Middle frontal gyrus (tissue), 1 donor: ENCODE measurements around the gene RAB6A.
"Not testable (repeated sequence)": the region's sequence is repeated elsewhere in the genome, so short reads cannot be mapped to it uniquely, and the experiment has no call there.

Source experiments
- DNase-seq: peaks from one replicate; pipeline ENCODE4 v3.0.0-alpha.2; 2015; ENCODE audit warnings: low spot score; ENCODE audit errors: extremely low spot score

Gene RAB6A

DNA sequence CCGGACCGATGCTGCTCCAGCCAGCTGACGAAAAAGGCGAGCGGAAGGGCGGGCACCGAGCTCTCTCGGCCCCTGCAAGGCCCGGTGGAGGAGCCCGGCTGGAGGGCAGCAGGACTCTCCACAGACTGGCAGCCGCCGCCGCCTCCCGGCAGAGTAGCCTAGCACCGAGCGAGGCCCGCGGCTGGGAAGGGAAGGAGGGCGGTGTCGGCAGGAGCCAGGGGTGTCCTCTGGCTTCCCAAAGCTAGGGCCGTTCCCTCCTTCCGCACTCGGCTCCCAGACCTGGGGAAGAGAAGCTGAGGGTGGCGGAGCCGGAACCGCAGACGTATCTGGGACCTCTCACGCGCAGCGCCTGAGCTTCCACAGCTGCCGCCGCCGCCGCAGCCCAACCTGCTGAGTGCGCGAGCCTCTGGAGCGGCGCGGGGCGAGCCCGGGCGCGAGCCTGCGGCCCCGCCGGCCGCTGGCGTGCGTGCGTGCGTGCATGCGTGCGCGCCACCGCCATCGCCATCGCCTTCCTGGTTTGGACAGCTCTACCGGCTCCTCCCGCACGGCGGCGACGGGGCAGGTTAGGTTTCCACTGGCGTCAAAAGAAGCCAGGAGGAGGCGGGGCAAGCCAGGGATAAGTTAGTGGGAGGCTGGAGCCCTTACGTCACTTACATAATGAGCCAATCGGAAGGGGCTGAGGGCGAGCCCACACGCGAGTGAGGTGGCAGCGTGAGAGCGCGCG is at the start of gene RAB6A:
TSS of gene RAB6A (minus strand) at position 396 of the 724 bp plus-strand sequence. CDS start 439 bp downstream, outside the sequence.
- peak; percentile 99 for DNase-seq

DNA sequence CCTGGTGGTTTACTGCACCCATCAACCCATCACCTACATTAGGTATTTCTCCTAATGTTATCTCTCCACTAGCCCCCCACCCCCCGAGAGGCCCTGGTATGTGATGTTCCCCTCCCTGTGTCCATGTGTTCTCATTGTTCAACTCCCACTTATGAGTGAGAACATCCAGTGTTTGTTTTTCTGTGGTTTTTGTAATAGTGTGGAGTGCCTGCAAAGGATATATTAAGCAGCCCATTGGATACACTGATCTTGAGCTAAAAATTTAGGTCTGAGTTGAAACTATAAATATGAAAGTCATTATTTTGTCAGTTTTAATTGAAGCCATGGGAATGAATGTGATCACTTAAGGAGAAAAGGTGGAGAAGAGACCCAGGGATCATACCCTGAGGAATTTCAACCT is 49.8 kb upstream of the RAB6A start:
- no peak for DNase-seq

DNA sequence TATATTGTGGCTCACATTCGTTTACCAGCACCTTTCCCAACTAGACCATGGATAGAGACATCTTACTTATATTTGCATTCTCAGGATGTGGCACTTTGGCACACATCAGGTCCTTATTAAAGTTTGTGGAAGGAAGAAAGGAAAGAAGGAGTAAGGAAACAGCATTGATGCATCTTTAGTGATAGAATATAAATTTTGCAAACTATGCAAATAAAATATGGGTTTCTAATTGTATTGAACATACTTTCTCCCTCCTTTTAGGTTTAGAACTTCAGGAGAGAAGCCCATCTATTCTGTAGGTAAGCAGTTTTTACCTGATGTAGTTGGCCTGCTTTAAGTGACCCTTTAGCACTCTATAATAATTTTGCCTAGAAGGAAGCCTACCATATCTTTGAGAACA is 47.2 kb upstream of the RAB6A start:
- no peak for DNase-seq

DNA sequence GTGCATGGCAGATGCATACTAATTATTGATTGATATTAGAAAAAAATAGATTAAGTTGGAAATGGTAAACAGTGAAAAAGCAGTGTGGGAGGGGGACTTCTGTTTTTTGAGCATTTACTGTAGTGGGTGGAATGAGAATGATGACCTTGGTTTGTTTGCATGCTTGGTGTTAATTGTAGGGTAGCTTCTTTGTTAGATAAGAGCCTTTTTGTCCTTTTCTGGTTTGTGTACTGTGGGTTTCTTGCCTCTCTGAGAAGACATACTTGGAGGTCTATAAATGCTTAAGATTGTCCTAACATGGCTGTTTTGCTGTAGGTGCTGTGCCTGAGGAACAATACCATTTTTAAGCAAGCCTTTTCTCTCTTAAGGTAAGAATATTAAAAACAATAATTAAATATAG is 43.8 kb upstream of the RAB6A start:
- no peak for DNase-seq

DNA sequence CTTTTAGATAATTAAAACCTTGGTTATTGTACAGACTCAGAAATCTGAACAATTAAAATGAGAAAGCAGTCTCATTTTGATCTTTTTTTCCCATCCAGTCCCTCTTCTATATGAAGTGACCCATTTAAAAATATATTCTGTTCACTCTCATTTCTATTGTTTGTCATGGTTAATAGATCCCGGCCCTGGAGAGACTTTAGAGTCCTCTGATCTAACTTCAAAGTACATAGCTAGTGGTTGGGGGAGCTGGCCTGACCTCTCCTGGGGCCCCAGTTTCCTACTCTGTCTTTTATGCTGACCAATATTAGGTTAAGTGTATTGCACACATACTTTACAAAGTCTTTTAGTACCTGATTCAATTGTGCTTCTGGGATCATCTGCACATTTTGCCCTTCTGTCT is 40.3 kb upstream of the RAB6A start:
- DNase-seq = no peak

DNA sequence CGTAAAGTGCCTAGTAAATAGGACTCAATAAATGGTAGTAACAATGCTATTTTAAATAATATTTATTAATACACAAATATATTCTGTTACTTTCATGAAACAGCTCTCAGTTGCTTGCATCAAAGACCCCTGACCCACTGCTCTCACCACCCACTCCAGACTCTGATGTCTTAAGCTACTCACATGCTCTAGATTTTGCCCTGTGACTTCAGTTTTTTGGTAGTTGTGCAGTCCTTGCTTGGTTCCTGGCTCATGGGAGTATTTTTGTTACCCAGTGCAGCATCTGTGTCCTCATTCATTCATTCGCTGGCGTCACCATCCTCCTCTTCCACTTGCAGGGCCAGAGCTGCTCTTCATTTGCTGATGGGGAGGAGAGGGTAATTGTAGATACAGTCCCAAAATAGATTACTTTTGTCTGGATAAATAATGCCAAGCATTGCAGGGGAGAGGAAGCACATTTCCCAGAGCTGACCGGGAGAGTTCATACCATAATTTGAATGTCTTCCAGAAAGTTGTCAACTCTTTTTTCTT is 39.5 kb upstream of the RAB6A start:
- no peak for DNase-seq

DNA sequence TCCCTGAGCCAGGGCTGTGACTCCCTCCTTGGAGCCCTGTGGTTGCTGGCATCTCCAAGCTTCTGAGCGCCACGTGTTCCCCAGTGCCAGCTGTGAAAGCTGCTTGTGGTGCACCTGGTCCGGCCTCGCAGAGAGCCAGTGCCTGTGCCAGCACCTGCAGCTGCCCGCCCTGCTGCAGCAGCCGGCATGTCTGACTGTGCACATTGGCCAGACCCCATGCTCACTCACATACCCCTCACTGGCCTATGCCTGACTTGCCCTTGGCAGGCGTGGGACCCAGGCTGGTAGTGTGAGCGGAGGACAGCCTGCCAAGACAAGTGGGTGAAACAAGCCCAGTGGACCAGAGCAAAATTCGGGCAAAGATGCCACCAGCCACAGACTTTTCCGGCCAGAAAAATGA is 36.6 kb upstream of the RAB6A start:
- no peak for DNase-seq

DNA sequence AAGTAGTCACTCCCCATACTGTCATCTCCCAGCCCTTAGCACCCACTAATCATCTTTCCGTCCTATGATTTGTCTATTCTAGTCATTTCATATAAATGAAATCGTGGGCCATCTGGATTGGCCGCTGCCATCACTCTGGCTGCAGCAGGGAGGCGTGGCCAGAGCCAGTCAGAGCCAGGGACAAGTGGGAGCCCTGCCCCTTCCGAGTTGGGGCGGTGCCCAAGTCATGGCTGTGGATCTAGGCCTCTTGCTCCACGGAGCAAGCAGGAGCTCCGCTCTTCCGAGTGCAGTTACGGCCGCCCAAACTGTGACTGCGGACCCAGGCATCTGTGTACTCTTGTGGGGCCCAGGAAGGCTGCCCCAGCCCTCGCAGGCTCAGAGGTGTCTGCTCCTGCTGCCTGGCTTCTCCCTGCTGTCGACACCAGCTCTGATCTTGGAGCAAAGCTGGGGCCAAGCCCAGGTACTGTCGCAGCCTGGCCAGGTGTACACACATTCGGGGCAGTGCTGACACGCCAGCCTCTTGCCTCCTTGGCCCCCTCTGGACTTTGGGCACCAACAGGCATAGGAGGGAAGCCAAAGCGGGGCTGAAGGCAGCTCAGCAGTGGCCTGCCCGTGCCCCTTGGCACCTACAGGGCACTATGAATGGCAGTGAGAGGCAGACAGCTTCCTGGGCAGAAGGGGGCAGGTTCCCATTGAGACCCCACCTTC is 35.2 kb upstream of the RAB6A start:
- DNase-seq = no peak

DNA sequence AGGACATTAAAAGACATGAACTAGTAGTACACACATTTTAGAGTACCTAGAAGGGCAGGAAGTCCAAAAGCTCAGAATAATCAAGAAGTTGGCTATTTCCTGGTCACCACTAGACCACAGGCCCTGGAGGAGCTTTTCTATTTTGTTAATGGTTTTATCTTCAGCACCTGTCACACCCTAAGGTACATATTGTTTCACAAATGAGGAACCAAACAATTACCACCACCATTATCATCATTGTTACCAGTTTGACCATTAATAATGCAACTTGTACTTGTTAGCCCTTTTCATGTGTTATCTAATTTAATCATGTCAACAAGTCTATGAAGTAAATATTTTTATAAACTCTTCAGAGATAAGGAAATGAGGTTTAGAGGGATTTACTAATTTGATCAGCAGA is 31.7 kb upstream of the RAB6A start:
- no peak for DNase-seq

DNA sequence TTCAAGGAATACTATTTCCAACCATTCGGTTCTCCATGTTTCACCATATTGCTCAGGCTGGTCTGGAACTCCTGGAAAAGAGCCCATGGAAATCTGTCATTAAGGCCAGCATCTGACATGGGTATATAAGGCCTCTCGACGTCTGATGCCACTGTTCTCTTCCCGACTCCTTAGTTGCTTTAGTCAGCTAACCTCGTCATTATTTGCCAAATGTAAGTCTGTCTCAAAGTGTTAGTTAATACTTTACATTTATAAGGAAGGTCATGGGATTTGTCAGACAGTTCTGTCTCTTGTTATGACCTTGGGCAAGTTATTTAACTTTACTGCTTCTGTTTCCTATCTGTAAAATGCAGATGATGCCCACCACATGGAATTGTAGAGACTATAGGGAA is 28.4 kb upstream of the RAB6A start:
- DNase-seq = no peak

DNA sequence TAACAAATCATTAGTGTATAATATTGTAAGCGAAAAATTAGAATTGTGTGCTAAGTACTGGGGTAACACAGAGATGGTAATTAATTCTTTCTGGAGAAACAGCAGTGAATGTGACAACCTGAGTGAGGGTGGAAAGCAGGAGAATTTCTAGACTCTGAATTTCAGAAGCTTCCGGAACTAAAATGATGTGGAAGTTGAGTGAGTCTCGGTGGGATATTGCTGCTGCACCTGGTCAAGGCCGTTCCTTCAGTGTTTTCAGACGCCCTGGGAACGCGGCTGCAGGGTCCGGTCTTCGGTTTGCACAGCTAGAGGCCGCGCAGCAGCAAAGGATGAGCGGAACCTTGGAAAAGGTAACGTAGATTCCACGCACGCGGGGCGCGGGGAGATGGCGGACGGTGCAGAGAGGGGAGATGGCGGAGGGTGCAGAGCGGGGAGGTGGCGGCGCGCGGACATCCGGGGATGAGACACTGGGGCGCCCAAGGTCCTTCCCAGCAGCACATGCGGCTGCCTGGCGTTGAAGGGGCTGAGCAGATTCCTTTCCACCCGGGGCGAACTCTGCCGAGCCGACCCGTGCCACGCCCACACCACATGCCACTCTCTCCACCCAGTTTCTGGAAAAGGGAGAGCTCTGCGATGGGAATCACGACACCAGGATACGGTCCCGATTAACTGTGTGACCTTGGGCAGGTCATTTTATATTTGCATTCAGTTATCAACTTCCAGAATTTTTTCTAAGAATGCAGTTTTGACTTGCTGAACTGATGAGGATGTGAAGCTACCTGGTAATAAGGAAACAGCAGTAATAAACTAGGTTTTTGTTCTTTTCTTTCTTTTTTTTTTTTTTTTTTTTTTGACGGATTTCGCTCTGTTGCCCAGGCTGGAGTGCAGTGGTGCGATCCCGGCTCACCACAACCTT is 27.0 kb upstream of the RAB6A start, which contains the start of gene MRPL48:
TSS of gene MRPL48 (plus strand) at position 232 of the 916 bp plus-strand sequence. CDS start at position 330, 98 bp downstream.
- DNase-seq = peak; percentile 78

DNA sequence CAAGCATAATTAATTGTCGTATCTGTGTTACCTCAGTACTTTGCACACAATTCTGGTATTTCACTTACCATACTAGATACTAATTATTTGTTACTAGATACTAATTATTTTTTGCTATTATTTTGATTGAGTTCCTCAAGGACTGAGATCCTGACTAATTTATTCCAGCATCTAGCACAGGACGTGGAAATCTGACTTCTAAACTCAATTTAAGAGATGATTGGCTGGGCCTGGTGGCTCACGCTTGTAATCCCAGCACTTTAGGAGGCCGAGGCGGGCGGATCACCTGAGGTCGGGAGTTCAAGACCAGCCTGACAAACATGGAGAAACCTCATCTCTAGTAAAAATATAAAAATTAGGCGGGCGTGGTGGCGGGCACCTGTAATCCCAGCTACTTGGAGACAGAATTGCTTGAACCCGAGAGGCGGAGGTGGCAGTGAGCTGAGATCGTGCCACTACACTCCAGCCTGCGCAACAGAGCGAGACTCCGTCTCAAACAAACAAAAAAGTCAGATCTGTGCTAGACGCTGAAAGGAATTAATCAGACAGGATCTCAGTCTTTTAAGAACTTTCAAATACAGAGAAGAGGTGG is 26.3 kb upstream of the RAB6A start:
- DNase-seq = no peak

DNA sequence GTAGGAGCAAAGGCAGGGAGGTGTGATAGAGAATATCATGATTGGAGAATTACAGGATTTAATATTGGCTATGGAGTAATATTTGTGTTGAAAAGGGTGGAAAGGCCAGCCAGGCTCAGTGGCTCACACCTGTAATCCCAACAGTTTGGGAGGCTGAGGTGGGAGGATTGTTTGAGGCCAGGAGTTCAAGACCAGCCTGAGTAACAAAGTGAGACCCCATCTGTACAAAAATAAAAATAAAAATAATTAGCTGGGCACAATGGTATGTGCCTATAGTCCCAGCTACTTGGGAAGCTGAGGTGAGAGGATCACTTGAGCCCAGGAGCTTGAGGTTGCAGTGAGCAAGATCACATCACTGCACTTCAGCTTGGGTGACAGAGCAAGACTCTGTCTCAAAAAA is 24.6 kb upstream of the RAB6A start:
- DNase-seq = not testable (repeated sequence)

DNA sequence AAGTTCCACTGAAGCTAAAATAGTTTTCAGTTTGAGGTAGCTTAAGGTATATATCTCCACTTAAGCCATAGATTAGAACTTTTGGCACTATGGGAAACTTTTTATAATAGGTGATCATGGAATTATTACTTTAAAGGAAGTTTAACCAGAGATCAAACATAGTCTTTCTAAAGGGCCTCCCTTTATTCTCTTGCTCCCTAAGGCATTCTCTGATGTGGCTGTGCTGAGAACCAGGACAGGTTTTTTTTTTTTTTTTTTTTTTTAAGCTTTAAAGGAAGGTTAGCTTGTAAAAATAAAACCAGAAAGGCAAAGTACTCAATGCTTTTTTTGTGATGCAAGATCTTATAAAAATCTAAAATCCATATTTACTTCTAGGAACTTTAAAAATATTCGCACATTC is 23.9 kb upstream of the RAB6A start:
- no peak for DNase-seq

DNA sequence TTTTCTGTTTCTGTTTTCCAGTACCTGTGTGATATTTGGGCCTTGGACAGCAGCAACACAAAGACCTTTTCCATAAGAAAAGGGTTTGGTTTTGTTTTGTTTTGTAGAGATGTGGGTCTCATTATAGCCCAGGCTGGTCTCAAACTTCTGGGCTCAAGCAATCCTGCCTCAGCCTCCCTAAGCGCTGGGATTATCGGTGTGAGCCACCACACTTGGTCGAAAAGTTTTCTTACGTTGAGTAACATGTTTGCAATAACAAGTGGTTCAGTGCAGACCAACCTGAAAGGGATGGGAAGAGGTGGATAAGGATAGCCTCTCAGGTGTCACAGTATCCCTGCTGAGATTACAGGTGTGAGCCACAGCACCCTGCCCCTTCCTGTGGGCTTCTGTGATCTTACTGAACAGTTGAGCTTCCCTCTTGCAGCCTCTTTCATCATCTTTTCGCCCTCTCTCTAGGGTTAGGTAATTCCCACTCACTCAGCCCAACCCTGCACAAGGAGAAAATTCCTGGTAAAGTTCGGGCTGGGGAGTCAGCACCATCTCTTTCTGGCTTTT is 23.3 kb upstream of the RAB6A start:
- no peak for DNase-seq

DNA sequence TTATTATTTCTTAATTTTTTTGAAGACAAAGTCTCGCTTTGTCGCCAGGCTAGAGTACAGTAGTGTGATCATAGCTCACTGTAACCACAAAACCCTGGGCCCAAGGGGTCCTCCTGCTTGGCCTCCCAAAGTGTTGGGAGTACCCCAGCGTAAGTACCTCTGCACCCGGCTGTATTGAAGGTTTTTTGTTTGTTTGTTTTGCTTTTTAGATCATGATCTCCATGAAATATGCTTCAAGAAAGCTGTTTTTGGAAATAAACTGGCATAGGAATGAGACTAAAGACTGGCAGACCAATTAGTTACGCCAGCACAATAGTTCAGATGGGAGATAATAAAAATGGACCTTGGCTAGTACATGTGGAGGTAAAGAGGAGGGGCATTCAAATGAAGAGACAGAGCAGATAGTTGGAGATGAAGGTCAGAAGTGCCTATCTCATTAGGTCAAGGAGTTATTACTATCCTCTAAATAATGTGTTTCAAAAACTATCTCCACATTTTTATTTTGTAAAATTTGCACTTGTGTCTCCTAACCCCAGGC is 22.7 kb upstream of the RAB6A start:
- DNase-seq = no peak

DNA sequence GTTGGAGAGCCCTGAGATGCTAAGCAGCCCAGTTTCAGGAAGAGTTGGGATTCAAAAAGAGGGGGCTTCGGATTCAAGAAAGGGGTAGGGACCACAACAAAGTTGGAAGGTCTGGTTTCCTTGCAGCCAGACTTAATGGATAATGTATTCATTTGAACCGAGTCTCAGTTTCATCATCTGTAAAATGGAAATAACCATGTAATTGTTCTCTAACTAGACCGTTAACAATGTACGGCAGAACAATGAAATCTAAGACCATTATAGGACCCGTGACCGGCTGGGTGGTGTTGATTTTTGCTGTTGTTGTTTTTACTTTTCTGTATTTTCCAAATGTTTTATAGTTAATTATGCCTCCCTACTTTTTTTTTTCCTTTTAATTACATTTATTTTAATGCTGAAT is 20.4 kb upstream of the RAB6A start:
- no peak for DNase-seq

DNA sequence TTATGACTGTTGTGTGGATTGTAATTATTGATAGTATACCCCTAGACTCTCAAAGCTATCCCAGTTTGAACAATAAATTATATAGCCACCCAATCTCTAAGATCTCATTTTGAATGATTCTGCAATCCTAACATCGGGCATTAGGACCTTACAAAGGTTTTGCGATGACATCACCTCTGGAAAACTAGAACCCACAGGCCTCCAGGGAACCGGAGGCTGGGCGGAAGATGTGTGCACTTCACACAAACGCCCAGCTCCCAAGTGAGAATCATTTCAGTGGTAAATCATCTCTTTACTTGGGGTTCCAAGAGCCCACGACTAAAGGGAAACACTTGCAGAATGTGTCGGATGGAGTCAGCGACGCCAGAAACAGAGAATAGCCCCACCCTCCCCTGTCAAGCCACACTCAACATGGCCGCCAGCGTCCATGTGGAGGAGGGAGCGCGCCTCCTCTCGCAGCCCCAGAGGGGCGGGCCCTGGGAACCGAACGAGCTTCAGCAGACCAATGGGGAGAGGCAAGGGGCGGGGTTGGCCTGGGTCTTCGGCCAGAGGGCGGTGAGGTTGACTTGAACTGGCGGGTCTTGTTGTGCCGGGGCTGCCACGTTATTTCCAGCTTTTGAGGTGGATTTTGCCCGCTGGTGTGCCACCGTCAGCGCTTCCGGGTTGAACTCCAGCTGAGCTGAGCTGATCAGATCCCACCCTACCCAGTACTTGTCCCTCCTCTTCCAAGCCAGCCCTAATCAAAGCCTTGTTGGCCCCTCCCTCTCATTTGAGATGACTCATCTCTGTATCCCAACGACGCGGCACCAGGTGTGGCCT is 18.4 kb upstream of the RAB6A start:
- DNase-seq = peak; percentile 97

DNA sequence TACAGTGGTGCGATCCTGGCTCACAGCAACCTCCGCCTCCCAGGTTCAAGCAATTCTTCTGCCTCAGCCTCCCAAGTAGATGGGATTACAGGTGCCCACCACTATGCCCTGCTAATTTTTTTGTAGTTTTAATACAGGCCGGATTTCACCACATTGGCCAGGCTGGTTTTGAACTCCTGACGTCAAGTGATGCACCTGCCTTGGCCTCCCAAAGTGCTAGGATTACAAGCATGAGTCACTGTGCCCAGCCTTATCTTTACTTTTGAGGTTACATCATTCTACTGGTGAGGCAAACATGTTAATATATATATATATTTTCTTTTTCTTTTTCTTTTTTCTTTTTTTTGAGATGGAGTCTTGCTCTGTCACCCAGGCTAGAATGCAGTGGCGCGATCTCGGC is 9.9 kb upstream of the RAB6A start:
- not testable (repeated sequence) for DNase-seq

DNA sequence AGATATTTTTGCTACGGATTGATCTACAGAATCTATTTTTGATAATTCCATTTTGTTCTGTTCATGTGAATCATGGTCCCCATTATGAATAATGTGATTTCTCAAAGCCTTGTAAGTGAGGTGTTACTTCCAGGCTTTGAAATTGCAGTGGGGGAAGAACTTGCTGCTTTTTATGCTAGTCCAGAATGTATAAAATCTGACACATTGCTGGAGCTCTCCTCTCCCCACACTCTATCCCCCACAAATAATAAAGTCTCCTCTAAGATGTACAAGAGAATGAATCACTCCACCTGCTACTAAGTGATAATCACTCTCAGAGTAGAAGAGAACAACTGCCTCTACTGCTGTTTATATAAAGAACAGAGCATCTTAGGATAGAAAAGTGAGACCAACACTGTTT is 5.9 kb upstream of the RAB6A start:
- DNase-seq = no peak
